HCT116 (cell line): ENCODE measurements around the gene CPNE2. TPM values are rescaled to one million over a fixed set of nuclear protein-coding genes. Genes with fewer than 3 reads are reported as not detected.

Experiments
- ATAC-seq: fragments of 200-7000 bp; cut with Tn5 transposase; 2 replicates; pipeline ENCODE4 v1.9.1; 2020; ENCODE audit warnings: mild to moderate bottlenecking, moderate library complexity
- BruUV-seq: library from RNA; stranded (reverse); fragments of 400-500 nt; replicated peaks from 2 replicates; lab custom pipeline; 2021; lab: Mats Ljungman, UMichigan
- CTCF ChIA-PET: fragments of 300-600 bp; sonication (Branson Sonifier 250); formaldehyde crosslinking; loops from one replicate; lab custom pipeline; 2021; ENCODE audit warnings: antibody characterized with exemption; lab: Charles Lee
- POLR2A ChIA-PET: fragments of 300-600, 350-600 bp; sonication (Branson Sonifier 250); formaldehyde crosslinking; loops from one replicate; lab custom pipeline; 2021; ENCODE audit warnings: antibody characterized with exemption; lab: Charles Lee
- RAD21 ChIA-PET, 2 experiments: fragments of 300-600 bp; sonication (Branson Sonifier 250); formaldehyde crosslinking; loops; one replicate each; lab custom pipeline; 2023; ENCODE audit warnings: low total read pairs in 2 of 2; ENCODE audit not compliant: uncharacterized antibody in 2 of 2, unreplicated experiment in 2 of 2, low non-redundant PET in 1 of 2; lab: Charles Lee
- DNase-seq: peaks from one replicate; pipeline ENCODE4 v3.0.0-alpha.2; 2010; ENCODE audit warnings: low read depth, low spot score
- H2AFZ ChIP-seq: fragments of 200-600 bp; shearing (Covaris generic), sonication (generic); 2 replicates; pipeline ENCODE4 v1.6.1; 2017; ENCODE audit warnings: low read depth, mixed run types, mixed read lengths, antibody characterized with exemption, low read length; ENCODE audit not compliant: poor library complexity, severe bottlenecking
- H3K27ac ChIP-seq: 2 replicates; pipeline ENCODE4 v1.5.1; 2012; ENCODE audit warnings: low read depth, low read length
- H3K27me3 ChIP-seq: fragments of 200-600 bp; sonication (generic); 2 replicates; pipeline ENCODE4 v1.6.1; 2016; ENCODE audit warnings: mixed run types, low read length, mixed read lengths; ENCODE audit not compliant: insufficient read depth
- H3K36me3 ChIP-seq, 2 experiments: fragments of 200-500 bp in 1 of 2; fragments of 200-600 bp in 1 of 2; sonication (Bioruptor generic) in 1 of 2; sonication (generic) in 1 of 2; 2 replicates each; pipeline versions ENCODE4 v1.5.1 to v1.6.1; 2014 to 2016; ENCODE audit warnings: low read length in 2 of 2, inconsistent platforms in 1 of 2, mixed read lengths in 1 of 2, mixed run types in 1 of 2; ENCODE audit not compliant: insufficient read depth in 2 of 2, control insufficient read depth in 1 of 2
- H3K4me1 ChIP-seq, 2 experiments: fragments of 200-600 bp in 1 of 2; sonication (generic) in 1 of 2; 2 replicates each; pipeline versions ENCODE4 v1.5.1 to v1.6.1; 2012 to 2017; ENCODE audit warnings: low read length in 2 of 2, inconsistent platforms in 1 of 2, mild to moderate bottlenecking in 1 of 2, mixed read lengths in 1 of 2, mixed run types in 1 of 2, moderate library complexity in 1 of 2; ENCODE audit not compliant: insufficient read depth in 2 of 2, control insufficient read depth in 1 of 2
- H3K4me2 ChIP-seq: fragments of 200-600 bp; sonication (generic); 2 replicates; pipeline ENCODE4 v1.6.1; 2017; ENCODE audit warnings: mixed run types, low read length, mixed read lengths
- H3K4me3 ChIP-seq, 2 experiments: fragments of 200-600 bp in 1 of 2; sonication (generic) in 1 of 2; replicated peaks in 1 of 2; 2 replicates each; pipeline ENCODE4 v1.5.1; 2011 to 2016; ENCODE audit warnings: low read length in 2 of 2, control low read depth in 1 of 2, low read depth in 1 of 2, mild to moderate bottlenecking in 1 of 2, mixed read lengths in 1 of 2, mixed run types in 1 of 2
- H3K79me2 ChIP-seq: fragments of 200-600 bp; sonication (generic); 2 replicates; pipeline ENCODE4 v1.6.1; 2017; ENCODE audit warnings: mild to moderate bottlenecking, mixed run types, low read length, moderate library complexity, mixed read lengths; ENCODE audit not compliant: insufficient read depth
- H3K9ac ChIP-seq: fragments of 200-600 bp; sonication (generic); 2 replicates; pipeline ENCODE4 v1.6.1; 2016; ENCODE audit warnings: low read length, mixed read lengths
- H3K9me2 ChIP-seq: fragments of 200-600 bp; sonication (generic), shearing (Covaris generic); 2 replicates; pipeline ENCODE4 v1.6.1; 2017; ENCODE audit warnings: mixed run types, mild to moderate bottlenecking, moderate library complexity; ENCODE audit not compliant: insufficient read depth
- H3K9me3 ChIP-seq, 2 experiments: fragments of 200-500 bp in 1 of 2; fragments of 200-600 bp in 1 of 2; sonication (Bioruptor generic) in 1 of 2; sonication (generic) in 1 of 2; 2 replicates each; pipeline ENCODE4 v1.6.1; 2014 to 2017; ENCODE audit warnings: low read length in 2 of 2, mixed read lengths in 2 of 2, inconsistent platforms in 1 of 2, low read depth in 1 of 2, mild to moderate bottlenecking in 1 of 2, mixed run types in 1 of 2, moderate library complexity in 1 of 2; ENCODE audit not compliant: control insufficient read depth in 1 of 2, insufficient read depth in 1 of 2
- H4K20me1 ChIP-seq: fragments of 200-600 bp; sonication (generic), shearing (Covaris generic); 2 replicates; pipeline ENCODE4 v1.6.1; 2017; ENCODE audit warnings: mixed run types, mild to moderate bottlenecking, moderate library complexity; ENCODE audit not compliant: insufficient read depth
- CEBPB ChIP-seq: IDR thresholded peaks from 2 replicates; pipeline ENCODE4 v1.6.1; 2012; ENCODE audit warnings: low read depth
- EGR1 ChIP-seq: IDR thresholded peaks from 2 replicates; pipeline ENCODE4 v1.6.1; 2012; ENCODE audit warnings: low read depth
- EZH2 ChIP-seq: fragments of 200-600 bp; sonication (generic); IDR thresholded peaks from 2 replicates; pipeline ENCODE4 v1.6.1; 2017; ENCODE audit warnings: antibody characterized with exemption, mixed run types
- FOSL1 ChIP-seq: IDR thresholded peaks from 2 replicates; pipeline ENCODE4 v1.6.1; 2012; ENCODE audit warnings: low read depth
- JUND ChIP-seq: IDR thresholded peaks from 2 replicates; pipeline ENCODE4 v1.6.1; 2012
- MAX ChIP-seq: IDR thresholded peaks from 2 replicates; pipeline ENCODE4 v1.6.1; 2012
- POLR2AphosphoS5 ChIP-seq: IDR thresholded peaks from 2 replicates; pipeline ENCODE4 v1.6.1; 2011; ENCODE audit warnings: mild to moderate bottlenecking, low read depth, low read length, moderate library complexity
- SP1 ChIP-seq: IDR thresholded peaks from 2 replicates; pipeline ENCODE4 v1.6.1; 2012; ENCODE audit warnings: low read depth
- SRF ChIP-seq: IDR thresholded peaks from 2 replicates; pipeline ENCODE4 v1.6.1; 2012; ENCODE audit warnings: low read depth
- YY1 ChIP-seq: IDR thresholded peaks from 2 replicates; pipeline ENCODE4 v1.6.1; 2011; ENCODE audit warnings: low read length, low read depth, moderate library complexity, mild to moderate bottlenecking; ENCODE audit not compliant: insufficient replicate concordance; ENCODE audit errors: extremely low read depth
- ZFX ChIP-seq: fragments of 450-650 bp; IDR thresholded peaks from 2 replicates; pipeline ENCODE4 v1.6.1; 2017
- ZNF274 ChIP-seq: fragments of 200-500 bp; sonication (Bioruptor generic); IDR thresholded peaks from 2 replicates; pipeline ENCODE4 v1.6.1; 2014; ENCODE audit warnings: mild to moderate bottlenecking, low read depth, low read length, inconsistent platforms
- intact Hi-C: fragments of 100-400 bp; cut with micrococcal nuclease; formaldehyde crosslinking; loops from 2 replicates; pipeline ENCODE4 v1.10.0; 2022
- total RNA-seq: library from RNA; stranded (reverse); gene quantifications from one replicate; pipeline ENCODE4 v1.2.1, GENCODE V29; 2021; ENCODE audit not compliant: unreplicated experiment

CPNE2 gene
- total RNA-seq, 1 experiment from 2014 or later = 31.2 TPM

GRCh38 chr16:57192720-57193486 lies 100.5 kb downstream of the CPNE2 start:
- Histone ChIP-seq H3K4me2 (no peak overlapping the region), H3K9me3 (no peaks in the 10 kb centered on the region), H3K79me2 (peaks cover 86% of the 10 kb centered on the region), H4K20me1 (no peaks in the 10 kb centered on the region), H3K27me3 (no peaks in the 10 kb centered on the region), H3K4me1 (peaks cover 25 to 27% of the 10 kb centered on the region in 2 experiments), H3K36me3 (no peaks in the 10 kb centered on the region), H3K9ac (no peak overlapping the region), H3K9me2 (no peaks in the 10 kb centered on the region), H3K4me3 (no peak overlapping the region), H3K27ac (no peak overlapping the region)
- ATAC-seq = no peak
- no peak for DNase-seq
- CTCF ChIA-PET = no interaction called here
- POLR2A ChIA-PET = no interaction called here
- BruUV-seq = no TSS peak
- RAD21 ChIA-PET = no interaction called here
- intact Hi-C loops = no loop called here
- TF ChIP-seq SP1 (no peak), POLR2AphosphoS5 (no peak), ZNF274 (no peak), SRF (no peak), ZFX (no peak)
- TF ChIP-seq, all 23 proteins: peak for 0
- H2AFZ ChIP-seq = no peak overlapping the region

GRCh38 chr16:57194512-57194911 lies 102.1 kb downstream of the CPNE2 start:
- ATAC-seq = peak; percentile 97
- Histone ChIP-seq H3K9ac (peak overlapping the region; percentile 42), H4K20me1 (no peaks in the 10 kb centered on the region), H2AFZ (no peak overlapping the region), H3K27ac (peak overlapping the region; percentile 50; the same call in 1 of the 2 replicates), H3K79me2 (peaks cover 76% of the 10 kb centered on the region), H3K4me2 (peak overlapping the region; percentile 75), H3K4me1 (peaks cover 24% of the 10 kb centered on the region in 2 experiments), H3K9me3 (no peaks in the 10 kb centered on the region)
- ChIA-PET POLR2A (interaction anchor here (1.1 kb wide), 1 partner anchor 9 kb away, joined by 3 read pairs; the partner anchor contains the start of genes PSME3IP1 and RSPRY1), CTCF (no interaction called here)
- BruUV-seq = no TSS peak
- intact Hi-C loops = no loop called here
- TF ChIP-seq CEBPB (no peak), SP1 (peak; percentile 51; the same call in 1 of the 2 replicates), FOSL1 (peak; percentile 78), YY1 (no peak), EGR1 (no peak), JUND (peak; percentile 66), EZH2 (no peak), MAX (no peak)
- TF ChIP-seq, all 23 proteins: peak for 3
- H3K27me3 ChIP-seq = no peaks in the 10 kb centered on the region
- H3K4me3 ChIP-seq = peak overlapping the region in 1 of 2 experiments; percentile 36; a peak in 1 of 4 replicates
- RAD21 ChIA-PET = no interaction called here
- no peaks in the 10 kb centered on the region for H3K36me3 ChIP-seq
- peak; percentile 54 for DNase-seq
- H3K9me2 ChIP-seq = no peaks in the 10 kb centered on the region
